NCI-H2196 (cell line): ENCODE measurements around the gene MAPK1IP1L.
"Not testable (repeated sequence)": the region's sequence is repeated elsewhere in the genome, so short reads cannot be mapped to it uniquely, and the experiment has no call there.

Source experiments
- DNase-seq: peaks from one replicate; lab custom pipeline; 2025; ENCODE audit not compliant: unreplicated experiment; lab: John Stamatoyannopoulos, UW

Gene MAPK1IP1L

DNA sequence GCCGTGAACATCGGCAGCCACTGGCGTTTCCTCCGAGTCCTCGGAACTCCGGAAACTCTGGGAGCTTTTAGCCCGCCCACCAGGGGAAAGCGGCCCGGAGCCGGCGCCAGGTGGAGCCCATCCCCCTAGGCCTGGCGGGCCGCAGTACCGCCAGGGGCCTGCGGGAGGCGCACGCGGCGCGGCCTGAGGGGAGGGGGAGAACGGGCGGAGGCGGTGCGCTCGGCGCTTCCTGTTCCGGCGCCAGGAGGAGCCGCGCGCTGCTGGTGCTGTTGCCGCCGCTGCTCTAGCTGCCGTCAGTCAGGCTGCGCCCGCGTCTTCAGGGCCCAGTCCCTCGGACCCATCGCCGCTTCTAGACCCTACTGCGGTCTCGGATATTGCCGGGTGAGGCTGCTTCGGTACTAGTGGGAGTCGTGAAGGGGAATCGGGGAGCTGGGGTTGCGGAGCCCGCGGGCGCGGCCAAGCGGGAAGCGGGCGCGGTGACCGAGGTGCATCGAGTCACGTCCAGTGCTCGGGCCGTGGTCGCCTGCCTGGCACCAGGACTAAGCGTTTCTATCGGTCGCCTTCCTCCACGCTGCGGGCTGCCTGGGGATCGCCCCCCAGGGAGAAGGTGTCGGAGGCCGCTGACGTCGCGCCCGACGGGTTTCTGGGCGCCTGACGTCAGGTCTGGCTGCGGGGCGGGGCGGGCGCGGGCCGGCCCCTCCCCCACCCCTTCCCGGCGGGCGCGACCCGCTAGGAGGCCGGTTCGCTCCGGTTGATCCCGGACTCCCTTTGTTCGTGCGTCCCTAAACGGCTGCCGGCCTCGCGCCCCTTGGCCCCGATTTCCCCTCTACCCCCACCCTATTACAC, at the start of gene MAPK1IP1L:
TSS of gene MAPK1IP1L (plus strand) at position 225 of the 846 bp plus-strand sequence. CDS start 10,037 bp downstream, outside the sequence.
- DNase-seq = peak; percentile 92

GRCh38 chr14:55005071-55005470, 46.4 kb upstream of the MAPK1IP1L start:
- no peak for DNase-seq

GRCh38 chr14:55015006-55015405, 36.4 kb upstream of the MAPK1IP1L start:
- DNase-seq = no peak

- no peak for DNase-seq
These were observed 31.4 kb upstream of the MAPK1IP1L start for GRCh38 chr14:55019968-55020554.

DNA sequence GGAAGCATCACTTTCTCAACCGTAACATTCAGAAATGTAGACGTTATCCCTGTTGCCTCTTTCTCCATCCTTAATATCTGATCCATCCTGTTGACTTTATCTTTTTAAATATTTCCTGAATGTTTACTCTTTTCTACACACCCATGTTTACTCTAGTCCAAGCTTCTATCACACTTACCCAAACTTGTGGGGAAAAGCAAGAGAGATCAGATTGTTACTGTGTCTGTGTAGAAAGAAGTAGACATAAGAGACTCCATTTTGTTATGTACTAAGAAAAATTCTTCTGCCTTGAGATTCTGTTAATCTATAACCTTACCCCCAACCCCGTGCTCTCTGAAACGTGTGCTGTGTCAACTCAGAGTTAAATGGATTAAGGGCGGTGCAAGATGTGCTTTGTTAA, 27.1 kb upstream of the MAPK1IP1L start:
- not testable (repeated sequence) for DNase-seq

DNA sequence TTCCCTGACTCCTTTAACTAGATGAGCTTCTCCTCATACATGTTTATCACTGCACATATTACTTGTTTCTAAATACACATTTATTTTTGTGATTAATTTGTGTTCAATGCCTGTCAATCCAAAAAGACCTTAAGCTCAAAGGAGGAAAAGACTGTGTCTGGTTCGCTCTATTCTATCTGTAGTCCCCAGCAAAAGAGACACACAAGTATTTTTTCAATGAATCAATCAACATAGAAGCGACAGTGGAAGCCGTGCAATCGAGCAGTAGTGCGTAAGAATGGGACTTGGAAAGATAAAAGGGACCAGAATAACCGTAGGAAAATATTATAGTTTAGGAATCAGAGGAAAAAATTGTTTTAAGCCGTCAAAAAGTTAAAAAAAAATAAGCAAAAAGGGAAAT, 25.5 kb upstream of the MAPK1IP1L start:
- no peak for DNase-seq

- no peak for DNase-seq
These were observed 25.0 kb upstream of the MAPK1IP1L start for GRCh38 chr14:55026441-55026792.

- DNase-seq = peak; percentile 94
These were observed 24.5 kb upstream of the MAPK1IP1L start, which contains the start of the genes SOCS4 and WDHD1 for GRCh38 chr14:55026793-55027561. Gene SOCS4, plus strand, starts transcription at chr14:55027236. Its CDS starts 15,806 bp downstream, at chr14:55043042. Gene WDHD1, minus strand, starts transcription at chr14:55027099. Its CDS starts 312 bp downstream, at chr14:55026787.

GRCh38 chr14:55028066-55028465, 23.4 kb upstream of the MAPK1IP1L start:
- no peak for DNase-seq

- DNase-seq = no peak
These were observed 23.0 kb upstream of the MAPK1IP1L start for GRCh38 chr14:55028476-55028875.

- no peak for DNase-seq
These were observed 20.3 kb upstream of the MAPK1IP1L start for GRCh38 chr14:55031190-55031589.

DNA sequence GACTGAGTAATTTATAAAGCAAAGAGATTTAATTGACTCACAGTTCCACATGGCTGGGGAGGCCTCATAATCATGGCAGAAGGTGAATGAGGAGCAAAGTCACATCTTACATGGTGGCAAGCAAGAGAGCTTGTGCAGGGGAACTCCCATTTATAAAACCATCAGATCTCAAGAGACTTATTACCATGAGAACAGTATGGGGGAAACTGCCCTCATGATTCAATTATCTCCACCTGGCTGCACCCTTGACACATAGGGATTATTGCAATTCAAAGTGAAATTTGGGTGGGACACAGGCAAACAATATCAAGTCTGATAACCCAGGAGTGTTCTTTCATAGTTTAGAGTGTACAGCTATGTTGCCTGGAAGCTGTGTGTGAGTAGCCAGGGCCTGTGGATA, 13.5 kb upstream of the MAPK1IP1L start:
- not testable (repeated sequence) for DNase-seq

DNA sequence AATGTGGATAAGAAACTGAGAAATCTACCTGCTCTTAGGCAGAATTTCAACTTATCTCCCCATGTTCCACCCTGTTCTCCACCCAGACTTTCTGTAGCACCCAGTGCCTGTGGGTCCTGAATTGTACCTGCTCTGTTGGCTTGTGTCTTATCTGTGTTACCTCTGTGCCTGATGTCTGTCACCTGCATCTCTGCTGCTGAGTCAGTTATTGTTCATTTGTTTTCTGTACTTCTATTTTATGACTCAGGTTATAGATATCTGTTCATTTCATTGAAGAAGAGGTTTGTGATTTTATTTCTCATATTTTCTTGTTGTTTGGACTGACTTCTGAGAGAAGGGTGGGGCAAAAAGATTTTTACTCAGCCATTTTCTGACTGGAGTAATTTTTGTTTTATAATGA, 12.7 kb upstream of the MAPK1IP1L start:
- no peak for DNase-seq

- no peak for DNase-seq
These were observed 7.9 kb upstream of the MAPK1IP1L start for GRCh38 chr14:55043528-55043927.

- DNase-seq = no peak
These were observed 6.4 kb upstream of the MAPK1IP1L start for GRCh38 chr14:55045087-55045486.

DNA sequence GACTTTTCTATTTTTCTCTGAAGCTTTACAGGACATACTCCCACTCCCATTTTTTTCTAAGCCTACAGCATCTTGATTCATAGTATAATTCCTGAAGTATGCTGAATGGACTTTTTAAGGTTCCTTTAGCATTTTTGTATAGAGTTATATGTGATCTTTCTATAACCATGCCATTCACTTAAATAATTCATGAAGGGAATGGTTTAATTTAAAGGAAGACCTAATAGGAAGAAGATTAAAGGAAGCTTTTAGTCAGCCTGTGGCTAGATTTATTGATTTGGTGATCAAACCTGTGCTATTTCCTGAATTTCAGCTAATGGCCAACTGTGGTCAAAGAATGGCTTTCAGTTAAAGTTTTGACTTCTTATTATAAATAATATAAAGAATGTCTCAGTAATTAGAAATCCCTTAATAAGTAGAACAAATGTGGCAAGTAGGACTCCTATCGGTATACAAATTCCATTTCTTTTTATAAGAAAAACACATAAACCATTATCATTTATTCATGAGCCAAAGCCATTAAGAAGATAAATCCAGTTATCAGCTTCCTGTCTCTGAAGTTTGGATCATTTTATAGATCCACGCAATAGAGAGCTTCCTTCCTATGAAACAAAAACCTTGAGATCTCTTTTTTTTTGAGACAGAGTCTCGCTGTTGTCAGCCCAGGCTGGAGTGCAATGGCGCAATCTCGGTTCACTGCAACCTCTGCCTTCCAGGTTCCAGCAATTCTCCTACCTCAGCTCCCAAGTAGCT, 4.0 kb upstream of the MAPK1IP1L start:
- DNase-seq = no peak

DNA sequence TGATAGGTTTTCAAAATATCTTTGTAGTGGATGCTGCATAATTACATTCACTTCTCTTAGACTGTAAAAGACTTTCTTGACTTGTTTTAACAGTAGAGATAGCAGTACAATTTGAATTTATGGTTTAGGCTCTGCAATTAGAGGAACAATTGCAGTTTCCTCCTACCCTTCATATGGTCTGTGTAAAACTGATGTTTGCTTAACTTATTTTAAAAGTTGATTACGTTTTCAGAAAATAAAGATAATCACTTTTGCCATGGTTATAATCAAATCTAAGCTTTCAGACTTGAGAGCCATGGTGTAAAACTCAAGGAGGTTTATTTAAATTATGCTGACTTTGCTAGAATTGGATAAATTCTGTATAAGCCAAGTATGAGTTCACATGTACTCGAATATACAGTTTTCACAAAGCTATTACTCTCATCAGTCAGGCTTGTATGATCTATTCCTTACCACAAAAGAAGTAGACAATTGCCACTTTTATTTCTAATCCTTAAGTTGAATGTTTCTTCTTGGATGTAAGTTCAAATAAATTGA, 2.5 kb upstream of the MAPK1IP1L start:
- DNase-seq = no peak

- DNase-seq = no peak
These were observed 353 bp upstream of the MAPK1IP1L start for GRCh38 chr14:55051165-55051422.

DNA sequence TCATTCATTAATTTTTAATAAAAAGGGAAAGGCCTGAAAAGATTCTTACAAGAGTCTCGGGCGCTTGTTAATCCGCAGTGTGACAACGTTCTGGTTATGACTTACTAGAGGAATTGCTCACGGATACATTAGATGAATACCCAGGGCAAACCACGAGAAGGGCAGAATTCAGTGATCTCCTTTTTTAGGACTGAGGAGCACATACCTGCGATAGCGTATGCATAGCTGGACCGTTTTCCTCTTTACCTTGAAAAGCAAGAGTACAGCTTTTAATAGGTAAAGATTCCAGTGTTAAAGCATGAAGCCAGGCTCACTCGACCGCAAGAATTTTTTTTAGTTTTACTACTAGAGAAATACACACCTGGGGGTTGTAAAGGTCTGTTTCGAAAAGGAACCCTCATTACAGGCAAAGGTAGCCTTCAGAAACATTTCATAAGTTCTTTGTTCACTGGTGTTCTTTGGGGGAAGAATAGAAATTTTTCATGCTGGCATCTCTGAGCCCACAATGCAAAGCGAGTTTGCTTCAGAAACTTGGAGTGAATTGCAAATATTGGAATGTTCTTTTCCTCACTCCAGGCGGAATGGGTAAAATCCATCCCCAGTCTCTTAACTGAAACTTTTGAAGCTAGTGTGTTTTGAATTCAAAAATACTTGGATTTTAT, 953 bp downstream of the MAPK1IP1L start:
- no peak for DNase-seq

GRCh38 chr14:55053018-55053417, 1.6 kb downstream of the MAPK1IP1L start:
- DNase-seq = no peak
